Measurements from ENCODE around the gene EFNA2.

GRCh38 chr19:1274852-1275259, 10.8 kb upstream of the EFNA2 start:
- TF ChIP-seq CTCF (conservative IDR thresholded peaks at IDR 0.05; ENCODE audit: low read length): no peak
- no peak for TF ChIP-seq EZH2phosphoT487 (IDR thresholded peaks at IDR 0.05; ENCODE audit: borderline replicate concordance)
